ENCODE measurements around the gene BSDC1. TPM values are rescaled to one million over a fixed set of nuclear protein-coding genes. Genes with fewer than 3 reads are reported as not detected.

BSDC1 gene
- total and polyA plus RNA-seq, 2 of the 13 experiments (the other 11 are each of a cell fraction or from before 2014, with no cell fraction given) = 40.3 to 64.2 TPM

- TF ChIP-seq SNAPC4 (CRISPR knock-in tag; IDR thresholded peaks at IDR 0.05) (no peak), CREM (IDR thresholded peaks at IDR 0.05) (peak; percentile 50), CREM (CRISPR knock-in tag; IDR thresholded peaks at IDR 0.05) (no peak), RBFOX2 (IDR thresholded peaks at IDR 0.05; ENCODE audit: low read depth, low read length) (no peak), ZNF781 (CRISPR knock-in tag; IDR thresholded peaks at IDR 0.05; ENCODE audit: borderline replicate concordance, not compliant biosample characterization) (peak; percentile 26), ZNF580 (CRISPR knock-in tag; IDR thresholded peaks at IDR 0.05; ENCODE audit: borderline replicate concordance, low read depth) (no peak), ZNF570 (CRISPR knock-in tag; IDR thresholded peaks at IDR 0.05; ENCODE audit: borderline replicate concordance) (no peak), SATB2 (CRISPR knock-in tag; IDR thresholded peaks at IDR 0.05) (0 out of 2 replicates have a peak, but pooled peaks have one; percentile 36), MAFF (IDR thresholded peaks at IDR 0.05; ENCODE audit: low read depth, low read length) (no peak), SP2 (CRISPR knock-in tag; IDR thresholded peaks at IDR 0.05) (no peak), ZSCAN22 (CRISPR knock-in tag; IDR thresholded peaks at IDR 0.05) (no peak)
- TF ChIP-seq, protein P1, sequence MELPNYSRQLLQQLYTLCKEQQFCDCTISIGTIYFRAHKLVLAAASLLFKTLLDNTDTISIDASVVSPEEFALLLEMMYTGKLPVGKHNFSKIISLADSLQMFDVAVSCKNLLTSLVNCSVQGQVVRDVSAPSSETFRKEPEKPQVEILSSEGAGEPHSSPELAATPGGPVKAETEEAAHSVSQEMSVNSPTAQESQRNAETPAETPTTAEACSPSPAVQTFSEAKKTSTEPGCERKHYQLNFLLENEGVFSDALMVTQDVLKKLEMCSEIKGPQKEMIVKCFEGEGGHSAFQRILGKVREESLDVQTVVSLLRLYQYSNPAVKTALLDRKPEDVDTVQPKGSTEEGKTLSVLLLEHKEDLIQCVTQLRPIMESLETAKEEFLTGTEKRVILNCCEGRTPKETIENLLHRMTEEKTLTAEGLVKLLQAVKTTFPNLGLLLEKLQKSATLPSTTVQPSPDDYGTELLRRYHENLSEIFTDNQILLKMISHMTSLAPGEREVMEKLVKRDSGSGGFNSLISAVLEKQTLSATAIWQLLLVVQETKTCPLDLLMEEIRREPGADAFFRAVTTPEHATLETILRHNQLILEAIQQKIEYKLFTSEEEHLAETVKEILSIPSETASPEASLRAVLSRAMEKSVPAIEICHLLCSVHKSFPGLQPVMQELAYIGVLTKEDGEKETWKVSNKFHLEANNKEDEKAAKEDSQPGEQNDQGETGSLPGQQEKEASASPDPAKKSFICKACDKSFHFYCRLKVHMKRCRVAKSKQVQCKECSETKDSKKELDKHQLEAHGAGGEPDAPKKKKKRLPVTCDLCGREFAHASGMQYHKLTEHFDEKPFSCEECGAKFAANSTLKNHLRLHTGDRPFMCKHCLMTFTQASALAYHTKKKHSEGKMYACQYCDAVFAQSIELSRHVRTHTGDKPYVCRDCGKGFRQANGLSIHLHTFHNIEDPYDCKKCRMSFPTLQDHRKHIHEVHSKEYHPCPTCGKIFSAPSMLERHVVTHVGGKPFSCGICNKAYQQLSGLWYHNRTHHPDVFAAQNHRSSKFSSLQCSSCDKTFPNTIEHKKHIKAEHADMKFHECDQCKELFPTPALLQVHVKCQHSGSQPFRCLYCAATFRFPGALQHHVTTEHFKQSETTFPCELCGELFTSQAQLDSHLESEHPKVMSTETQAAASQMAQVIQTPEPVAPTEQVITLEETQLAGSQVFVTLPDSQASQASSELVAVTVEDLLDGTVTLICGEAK (IDR thresholded peaks at IDR 0.05) = no peak
- TF ChIP-seq, protein P1 (CRISPR knock-in tag; IDR thresholded peaks at IDR 0.05) = no peak
These were observed 48.9 kb downstream of the BSDC1 start (continued) for GRCh38 chr1:32345289-32345827.

All from HepG2 (cell line).